GM12865 (cell line): ENCODE results near the gene IRX6.

ENCODE experiments used
- DNase-seq: peaks from one replicate; pipeline ENCODE4 v3.0.0; 2010; ENCODE audit warnings: low read depth
- H3K4me3 ChIP-seq: 2 replicates; pipeline ENCODE4 v1.5.1; 2011; ENCODE audit warnings: mild to moderate bottlenecking, low read depth, low read length, control low read depth
- CTCF ChIP-seq: IDR thresholded peaks from 2 replicates; pipeline ENCODE4 v1.5.1; 2011; ENCODE audit warnings: low read length, control low read depth, low read depth, inconsistent platforms; ENCODE audit not compliant: insufficient read depth; ENCODE audit errors: missing control alignments

Gene IRX6

GRCh38 chr16:55373489-55373832 lies 49.5 kb downstream of the IRX6 start:
- no peak for DNase-seq
- no peak for TF ChIP-seq CTCF
- H3K4me3 ChIP-seq = no peak overlapping the region

GRCh38 chr16:55376045-55376444 lies 52.0 kb downstream of the IRX6 start:
- H3K4me3 ChIP-seq = no peak overlapping the region
- no peak for DNase-seq
- no peak for TF ChIP-seq CTCF

GRCh38 chr16:55376567-55377167 lies 52.7 kb downstream of the IRX6 start:
- no peak for TF ChIP-seq CTCF
- no peak for DNase-seq
- H3K4me3 ChIP-seq = no peak overlapping the region

GRCh38 chr16:55377840-55378239 lies 53.8 kb downstream of the IRX6 start:
- DNase-seq = no peak
- no peak overlapping the region for H3K4me3 ChIP-seq
- TF ChIP-seq CTCF = no peak

GRCh38 chr16:55378616-55379015 lies 54.6 kb downstream of the IRX6 start:
- no peak overlapping the region for H3K4me3 ChIP-seq
- no peak for DNase-seq
- TF ChIP-seq CTCF = no peak

- no peak for DNase-seq
- no peak overlapping the region for H3K4me3 ChIP-seq
- TF ChIP-seq CTCF = no peak
These were observed 55.4 kb downstream of the IRX6 start for GRCh38 chr16:55379371-55379770.

GRCh38 chr16:55379876-55380390 lies 55.9 kb downstream of the IRX6 start:
- H3K4me3 ChIP-seq = no peak overlapping the region
- no peak for DNase-seq
- TF ChIP-seq CTCF = no peak
